ENCODE measurements around the gene PRKD3. TPM values are rescaled to one million over a fixed set of nuclear protein-coding genes. Genes with fewer than 3 reads are reported as not detected.

PRKD3 gene
- total RNA-seq, 2 experiments from 2014 or later = 9.3 to 13.4 TPM

DNA sequence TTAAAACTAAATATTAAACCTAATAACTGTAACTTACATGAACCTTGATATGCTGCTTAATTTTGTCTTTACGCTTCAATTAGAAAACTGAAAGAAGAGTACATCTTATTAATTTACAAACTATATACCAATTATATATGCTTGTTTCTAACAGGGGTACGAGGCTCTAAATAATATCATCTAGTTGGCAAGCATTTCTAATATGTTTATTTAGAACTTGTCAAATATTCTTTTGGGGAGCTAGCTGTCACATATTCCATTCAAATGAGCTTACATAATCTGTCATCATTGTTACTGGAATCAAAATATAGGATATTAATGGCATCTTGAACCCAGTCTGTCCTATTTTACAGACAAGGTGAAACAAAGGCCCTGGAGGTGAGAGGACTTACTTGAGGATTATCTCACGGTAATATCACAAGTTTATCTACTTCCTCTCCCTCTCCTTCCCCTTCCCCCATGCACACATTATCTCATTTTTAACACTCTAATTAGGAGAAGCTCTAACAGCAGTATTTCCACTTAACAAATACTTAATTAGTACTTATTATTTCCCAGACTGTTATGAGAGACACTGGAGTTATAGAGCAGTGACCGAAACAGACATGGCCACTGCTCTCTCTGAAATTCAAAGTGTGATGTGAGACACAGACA, 3.5 kb downstream of the PRKD3 start:
- peaks cover 31% of the 10 kb centered on the region for H3K27me3 Mint-ChIP-seq
- no peaks in the 10 kb centered on the region for H3K9me3 Mint-ChIP-seq
- peaks cover 28% of the 10 kb centered on the region for H3K4me1 Mint-ChIP-seq
- CTCF ChIA-PET = no interaction called here
- peaks cover 8% of the 10 kb centered on the region for H3K36me3 Mint-ChIP-seq (ENCODE audit: low read depth)
- POLR2A ChIA-PET = no interaction called here
- no peak overlapping the region for H3K27ac Mint-ChIP-seq
- H3K4me3 Mint-ChIP-seq = no peak overlapping the region
- DNase-seq = no peak

DNA sequence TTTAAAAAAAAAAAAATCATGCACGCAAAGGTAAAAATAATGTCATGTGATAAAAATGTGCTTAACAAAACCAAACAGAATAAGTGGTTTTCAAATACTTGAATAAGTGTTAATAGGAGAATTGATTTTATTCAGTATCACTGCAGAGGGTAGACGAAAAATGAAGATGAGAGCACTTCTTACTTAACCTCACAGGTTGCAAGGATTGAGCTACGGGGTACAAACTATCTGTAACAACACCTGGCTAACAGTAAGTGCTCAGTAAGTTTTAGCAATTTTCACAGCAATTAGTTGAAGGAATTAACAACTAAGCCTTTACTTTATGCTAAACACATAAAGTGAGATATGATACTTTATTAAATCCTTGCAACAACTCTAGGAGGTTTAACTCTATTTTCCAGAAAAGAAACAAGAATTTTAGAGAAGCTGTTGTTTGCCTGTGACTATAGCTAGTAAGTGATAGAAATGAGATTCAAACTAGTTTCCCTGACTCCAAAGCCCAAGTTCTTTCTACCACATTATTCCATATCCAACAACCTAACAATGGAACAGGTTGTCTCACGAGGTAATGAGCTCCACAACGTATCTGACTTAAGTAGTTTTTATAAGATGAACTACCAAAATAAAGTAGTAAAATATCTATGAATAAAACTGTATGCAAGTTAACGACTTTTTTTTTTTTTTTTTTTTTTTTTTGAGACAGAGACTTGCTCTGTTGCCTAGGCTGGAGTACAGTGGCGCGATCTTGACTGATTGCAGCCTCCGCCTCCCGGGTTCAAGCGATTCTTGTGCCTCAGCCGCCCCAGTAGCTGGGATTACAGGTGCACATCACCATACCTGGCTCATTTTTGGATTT, 4.7 kb downstream of the PRKD3 start:
- peaks cover 8% of the 10 kb centered on the region for H3K36me3 Mint-ChIP-seq (ENCODE audit: low read depth)
- no peak for DNase-seq
- peaks cover 21% of the 10 kb centered on the region for H3K27me3 Mint-ChIP-seq
- H3K4me1 Mint-ChIP-seq = peaks cover 28% of the 10 kb centered on the region
- CTCF ChIA-PET = interaction anchor here (0.6 kb wide), 1 partner anchor 1191 kb away, joined by 3 read pairs; no protein-coding TSS in a partner anchor
- no peaks in the 10 kb centered on the region for H3K9me3 Mint-ChIP-seq
- POLR2A ChIA-PET = no interaction called here
- H3K27ac Mint-ChIP-seq = no peak overlapping the region
- no peak overlapping the region for H3K4me3 Mint-ChIP-seq

DNA sequence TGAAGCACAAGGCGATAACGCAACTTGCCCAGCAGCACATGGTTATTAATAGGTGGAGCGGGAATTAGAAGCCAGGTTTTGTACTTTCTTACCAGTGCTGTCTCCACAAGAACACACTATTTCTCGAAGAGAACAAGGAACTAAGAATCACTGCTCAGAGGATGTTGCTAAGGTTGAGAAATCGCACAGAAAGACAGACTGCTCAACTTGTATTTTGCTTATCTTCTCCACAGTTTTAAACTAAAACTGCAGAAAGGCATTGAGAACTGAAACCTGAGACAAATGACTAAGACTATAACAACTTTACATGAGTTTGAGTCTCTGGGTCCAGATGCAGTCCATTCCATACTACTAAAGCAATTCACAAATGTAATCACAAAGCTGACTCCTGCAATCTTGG, 6.2 kb downstream of the PRKD3 start:
- H3K27ac Mint-ChIP-seq = no peak overlapping the region
- H3K4me3 Mint-ChIP-seq = no peak overlapping the region
- no peaks in the 10 kb centered on the region for H3K9me3 Mint-ChIP-seq
- peaks cover 20% of the 10 kb centered on the region for H3K4me1 Mint-ChIP-seq
- DNase-seq = no peak
- H3K27me3 Mint-ChIP-seq = peaks cover 14% of the 10 kb centered on the region
- ChIA-PET CTCF (interaction anchor here (0.9 kb wide), 1 partner anchor 514 kb away, joined by 3 read pairs; no protein-coding TSS in a partner anchor), POLR2A (no interaction called here)
- peaks cover 6% of the 10 kb centered on the region for H3K36me3 Mint-ChIP-seq (ENCODE audit: low read depth)

DNA sequence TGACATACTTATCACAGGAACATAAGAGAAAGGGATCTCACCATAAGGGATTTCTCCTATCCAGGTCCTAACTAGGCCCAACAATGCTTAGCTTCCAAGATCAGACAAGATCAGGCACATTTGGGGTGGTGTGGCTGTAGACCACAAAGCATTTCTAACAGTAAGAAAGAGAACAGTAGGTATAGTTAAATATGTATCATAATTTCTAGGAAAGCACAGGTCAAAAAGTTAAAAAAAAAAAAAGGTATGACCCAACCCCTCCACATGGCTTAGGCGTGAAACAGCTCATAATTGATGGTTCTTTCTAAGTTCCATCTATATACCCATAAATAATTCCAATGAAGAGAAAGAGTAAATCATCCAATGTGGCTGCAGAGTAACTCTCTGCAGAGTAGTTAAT, 6.9 kb downstream of the PRKD3 start:
- Mint-ChIP-seq H3K4me1 (peaks cover 16% of the 10 kb centered on the region), H3K36me3 (ENCODE audit: low read depth) (peaks cover 5% of the 10 kb centered on the region), H3K27ac (no peak overlapping the region), H3K9me3 (no peaks in the 10 kb centered on the region), H3K4me3 (no peak overlapping the region), H3K27me3 (peaks cover 11% of the 10 kb centered on the region)
- DNase-seq = no peak
- ChIA-PET CTCF (interaction anchor here (0.5 kb wide), 1 partner anchor 69 kb away, joined by 5 read pairs; no protein-coding TSS in a partner anchor), POLR2A (no interaction called here)

DNA sequence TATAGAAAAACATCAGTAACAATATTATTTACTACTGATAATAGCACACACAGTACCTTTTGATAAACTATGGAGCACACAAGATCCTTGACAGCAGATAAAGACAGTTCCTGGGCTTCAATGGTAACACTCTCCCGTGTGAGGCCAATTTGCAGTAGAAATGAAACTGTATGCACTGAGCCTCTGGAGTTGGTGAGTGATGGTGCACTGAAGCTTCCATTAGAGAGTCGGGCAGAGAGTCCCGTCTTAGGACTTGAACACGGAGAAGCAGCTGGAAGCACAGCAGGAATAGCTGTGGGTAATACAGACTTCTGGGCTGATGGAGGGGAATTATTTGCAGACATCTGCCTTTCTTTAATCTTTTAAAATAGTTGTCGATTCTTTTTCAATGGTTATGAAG, 8.5 kb downstream of the PRKD3 start:
- Mint-ChIP-seq H3K4me1 (peaks cover 9% of the 10 kb centered on the region), H3K36me3 (ENCODE audit: low read depth) (peaks cover 5% of the 10 kb centered on the region), H3K4me3 (no peak overlapping the region), H3K27me3 (peaks cover 5% of the 10 kb centered on the region), H3K9me3 (no peaks in the 10 kb centered on the region), H3K27ac (no peak overlapping the region)
- ChIA-PET CTCF (interaction anchor here (1.1 kb wide), 1 partner anchor 8 kb away, joined by 4 read pairs; no protein-coding TSS in a partner anchor), POLR2A (no interaction called here)
- no peak for DNase-seq

DNA sequence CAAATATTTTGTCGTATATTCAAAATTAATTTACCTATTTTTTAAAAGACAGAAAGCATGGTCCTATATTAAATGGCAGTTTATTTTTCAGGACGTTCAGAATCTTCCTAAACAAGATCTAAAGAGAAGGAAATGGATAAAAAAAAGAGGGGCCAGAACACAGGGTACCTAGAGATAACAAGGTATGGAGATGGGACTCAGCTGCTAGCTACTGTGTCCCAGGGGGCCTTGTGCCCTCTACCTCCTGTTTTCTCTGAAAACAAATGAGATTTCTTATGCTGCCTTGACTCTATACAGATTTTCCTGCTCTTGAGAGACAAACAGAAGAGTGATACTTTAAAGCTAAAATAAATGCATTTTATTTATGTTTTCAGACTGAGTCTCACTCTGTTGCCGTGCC, 9.3 kb downstream of the PRKD3 start:
- no peaks in the 10 kb centered on the region for H3K9me3 Mint-ChIP-seq
- POLR2A ChIA-PET = no interaction called here
- H3K27ac Mint-ChIP-seq = no peak overlapping the region
- CTCF ChIA-PET = no interaction called here
- no peak for DNase-seq
- H3K27me3 Mint-ChIP-seq = peaks cover 5% of the 10 kb centered on the region
- H3K36me3 Mint-ChIP-seq (ENCODE audit: low read depth) = peaks cover 5% of the 10 kb centered on the region
- H3K4me1 Mint-ChIP-seq = peaks cover 9% of the 10 kb centered on the region
- H3K4me3 Mint-ChIP-seq = no peak overlapping the region

DNA sequence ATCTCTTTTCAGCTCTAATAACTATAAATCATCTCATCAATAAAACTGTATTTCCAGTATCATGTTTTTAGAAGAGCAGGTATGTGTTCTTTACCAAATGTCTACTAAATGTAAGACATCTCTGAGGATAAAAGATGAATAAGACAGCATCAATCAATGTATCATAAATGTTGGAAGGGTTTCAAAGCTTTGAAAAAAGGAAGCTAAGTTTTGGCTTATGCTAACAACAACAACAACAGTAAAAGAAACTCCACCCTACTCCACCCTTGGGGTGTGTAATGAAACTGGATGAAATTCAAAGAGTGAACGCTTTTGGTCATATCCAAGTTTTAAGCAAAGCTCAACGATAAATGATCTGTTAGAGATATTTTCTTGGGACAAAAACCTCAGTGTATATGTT, 17.1 kb downstream of the PRKD3 start:
- peaks cover 3% of the 10 kb centered on the region for H3K9me3 Mint-ChIP-seq
- H3K36me3 Mint-ChIP-seq (ENCODE audit: low read depth) = no peaks in the 10 kb centered on the region
- DNase-seq = no peak
- no peak overlapping the region for H3K4me3 Mint-ChIP-seq
- H3K27ac Mint-ChIP-seq = no peak overlapping the region
- ChIA-PET POLR2A (no interaction called here), CTCF (interaction anchor here (1.2 kb wide), 1 partner anchor 9 kb away, joined by 4 read pairs; no protein-coding TSS in a partner anchor)
- H3K27me3 Mint-ChIP-seq = no peaks in the 10 kb centered on the region
- H3K4me1 Mint-ChIP-seq = peaks cover 2% of the 10 kb centered on the region

DNA sequence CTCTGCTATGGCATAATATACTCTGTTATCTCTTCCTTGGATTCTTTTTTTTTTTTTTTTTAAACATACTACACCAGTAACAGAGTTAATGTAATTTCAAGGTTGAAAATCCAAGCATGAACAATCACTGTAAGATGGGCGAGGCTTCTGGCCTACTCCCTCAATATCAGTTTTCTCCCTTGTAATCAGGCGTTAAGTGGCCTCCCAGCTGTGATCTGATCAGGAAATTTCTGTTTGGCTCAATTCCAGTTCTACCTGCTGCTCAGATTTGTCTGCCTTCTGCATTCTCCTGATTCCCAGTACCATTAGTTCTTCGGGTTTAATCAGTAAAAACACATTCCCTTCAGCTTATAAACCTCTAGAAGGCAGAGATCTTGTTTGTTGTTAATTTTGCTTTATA, 18.6 kb downstream of the PRKD3 start:
- Mint-ChIP-seq H3K36me3 (ENCODE audit: low read depth) (no peaks in the 10 kb centered on the region), H3K4me1 (no peaks in the 10 kb centered on the region), H3K4me3 (no peak overlapping the region), H3K27me3 (no peaks in the 10 kb centered on the region), H3K9me3 (peaks cover 3% of the 10 kb centered on the region), H3K27ac (no peak overlapping the region)
- DNase-seq = no peak
- ChIA-PET POLR2A (no interaction called here), CTCF (no interaction called here)

DNA sequence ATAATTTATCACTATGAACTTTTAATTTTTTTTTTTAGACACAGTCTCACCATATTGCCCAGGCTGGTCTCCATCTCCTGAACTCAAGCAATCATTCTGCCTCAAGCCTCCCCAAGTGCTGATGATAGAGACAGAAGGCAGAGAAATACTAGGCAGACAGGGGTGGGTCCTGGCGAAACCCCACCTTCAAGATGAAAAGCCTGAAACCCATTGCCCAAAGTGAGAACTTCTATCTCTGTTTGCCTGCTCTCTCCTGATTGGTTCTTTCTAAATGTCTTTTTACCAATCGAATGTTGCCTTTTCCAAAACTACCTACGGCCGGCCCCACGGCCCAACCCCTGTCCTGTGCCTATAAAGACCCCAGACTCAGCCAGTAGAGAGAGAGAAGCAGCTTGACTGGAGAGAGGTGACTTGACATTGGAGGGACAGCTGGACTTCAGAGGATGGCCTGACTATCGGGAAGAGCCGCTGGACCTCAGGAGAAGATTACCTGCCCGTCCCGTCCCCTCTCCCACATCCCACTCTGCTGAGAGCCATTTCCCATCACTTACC, 21.9 kb downstream of the PRKD3 start:
- Mint-ChIP-seq H3K4me1 (no peaks in the 10 kb centered on the region), H3K27ac (no peak overlapping the region), H3K27me3 (no peaks in the 10 kb centered on the region), H3K4me3 (no peak overlapping the region), H3K9me3 (peaks cover 3% of the 10 kb centered on the region), H3K36me3 (ENCODE audit: low read depth) (peaks cover 2% of the 10 kb centered on the region)
- ChIA-PET POLR2A (no interaction called here), CTCF (no interaction called here)
- DNase-seq = no peak

DNA sequence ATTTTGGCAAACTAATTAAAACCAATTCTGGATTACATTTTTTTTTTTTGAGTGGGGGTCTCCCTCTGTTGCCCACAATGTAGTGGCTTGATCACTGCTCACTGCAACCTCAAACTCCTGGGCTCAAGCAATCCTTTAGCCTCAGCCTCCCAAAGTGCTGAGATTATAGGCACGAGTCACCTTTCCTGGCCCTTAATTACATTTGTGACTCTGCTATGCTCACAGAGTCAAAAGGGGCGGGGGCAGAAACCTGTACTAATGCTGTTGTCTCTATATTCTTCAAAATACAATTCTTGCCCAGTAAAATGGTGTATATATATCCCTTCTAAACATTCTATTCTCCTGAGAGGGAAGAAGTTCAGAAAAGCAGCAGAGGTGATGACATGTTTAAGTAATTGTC, 23.2 kb downstream of the PRKD3 start:
- no peak overlapping the region for H3K27ac Mint-ChIP-seq
- CTCF ChIA-PET = interaction anchor here (0.9 kb wide), 1 partner anchor 56 kb away, joined by 4 read pairs; no protein-coding TSS in a partner anchor

DNA sequence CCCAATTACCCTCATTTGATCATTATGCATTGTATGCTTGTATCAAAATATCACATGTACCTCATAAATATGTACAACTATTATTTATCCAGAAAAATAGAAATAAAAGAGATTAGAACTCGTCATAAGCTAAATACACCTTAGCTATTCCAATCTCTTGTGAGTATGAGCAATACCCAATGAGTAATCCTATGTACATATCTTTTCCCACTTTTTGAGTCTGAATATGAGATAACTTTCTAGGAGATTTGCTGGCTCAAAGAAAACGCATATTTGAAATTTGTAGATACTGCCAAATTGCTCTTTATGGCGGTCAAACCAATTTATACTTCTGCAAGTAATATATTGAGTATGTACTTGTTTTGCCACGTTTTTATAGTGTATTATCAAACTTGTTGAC, 24.1 kb downstream of the PRKD3 start:
- DNase-seq = no peak
- POLR2A ChIA-PET = no interaction called here
- CTCF ChIA-PET = interaction anchor here (0.9 kb wide), 1 partner anchor 56 kb away, joined by 4 read pairs; no protein-coding TSS in a partner anchor
- Mint-ChIP-seq H3K9me3 (peaks cover 3% of the 10 kb centered on the region), H3K36me3 (ENCODE audit: low read depth) (peaks cover 2% of the 10 kb centered on the region), H3K4me1 (no peaks in the 10 kb centered on the region), H3K27ac (no peak overlapping the region), H3K27me3 (no peaks in the 10 kb centered on the region), H3K4me3 (no peak overlapping the region)

More for the DNA sequence above, 23.2 kb downstream of the PRKD3 start:
- Mint-ChIP-seq H3K4me3 (no peak overlapping the region), H3K4me1 (no peaks in the 10 kb centered on the region), H3K9me3 (peaks cover 3% of the 10 kb centered on the region), H3K36me3 (ENCODE audit: low read depth) (peaks cover 2% of the 10 kb centered on the region), H3K27me3 (no peaks in the 10 kb centered on the region)
- DNase-seq = no peak
- POLR2A ChIA-PET = no interaction called here

DNA sequence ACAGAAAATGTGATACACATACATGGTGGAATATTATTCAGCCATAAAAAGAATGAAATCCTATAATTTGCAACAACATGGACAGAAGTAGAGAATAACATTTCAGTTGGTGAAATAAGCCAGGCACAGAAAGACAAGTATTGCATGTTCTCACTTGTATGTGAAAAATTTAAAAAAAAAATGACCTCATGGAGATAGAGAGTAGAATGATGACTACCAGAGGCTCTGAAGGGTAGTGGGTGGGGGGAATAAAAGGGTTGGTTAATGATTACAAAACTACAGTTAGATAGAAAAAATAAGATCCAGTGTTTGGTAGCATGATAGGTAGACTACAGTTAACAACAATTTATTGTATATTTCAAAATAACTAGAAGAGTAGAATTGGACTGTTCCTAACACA, 24.5 kb downstream of the PRKD3 start:
- no peaks in the 10 kb centered on the region for H3K27me3 Mint-ChIP-seq
- CTCF ChIA-PET = interaction anchor here (0.8 kb wide), 1 partner anchor 11 kb away, joined by 3 read pairs; no protein-coding TSS in a partner anchor
- POLR2A ChIA-PET = no interaction called here
- peaks cover 3% of the 10 kb centered on the region for H3K9me3 Mint-ChIP-seq
- peaks cover 2% of the 10 kb centered on the region for H3K36me3 Mint-ChIP-seq (ENCODE audit: low read depth)
- no peak overlapping the region for H3K4me3 Mint-ChIP-seq
- DNase-seq = no peak
- H3K27ac Mint-ChIP-seq = no peak overlapping the region
- no peaks in the 10 kb centered on the region for H3K4me1 Mint-ChIP-seq

DNA sequence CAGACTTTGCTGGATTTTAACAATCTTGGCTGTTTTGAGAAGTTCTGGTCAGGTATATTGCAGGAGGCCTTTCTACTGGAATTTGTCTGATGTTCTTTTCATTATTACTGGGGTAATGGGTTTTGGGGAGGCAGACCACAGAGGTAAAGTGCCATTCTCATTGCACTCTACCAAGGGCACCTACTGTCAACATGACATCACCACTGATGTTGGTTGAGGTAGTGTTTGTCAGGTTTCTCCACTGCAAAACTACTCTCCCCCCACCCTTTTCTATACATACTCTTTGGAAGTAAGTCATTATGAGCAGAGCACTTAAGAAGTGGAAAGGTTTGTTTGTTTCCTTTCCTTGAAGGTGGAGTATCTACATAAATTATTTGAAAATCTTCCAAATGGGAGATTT, 27.0 kb downstream of the PRKD3 start:
- H3K27me3 Mint-ChIP-seq = no peaks in the 10 kb centered on the region
- H3K27ac Mint-ChIP-seq = no peak overlapping the region
- DNase-seq = no peak
- H3K4me3 Mint-ChIP-seq = no peak overlapping the region
- H3K4me1 Mint-ChIP-seq = no peaks in the 10 kb centered on the region
- ChIA-PET CTCF (no interaction called here), POLR2A (no interaction called here)
- peaks cover under 1% of the 10 kb centered on the region for H3K9me3 Mint-ChIP-seq
- H3K36me3 Mint-ChIP-seq (ENCODE audit: low read depth) = peaks cover 2% of the 10 kb centered on the region

Measured in activated CD4-positive, alpha-beta T cell treated with anti-CD3 and anti-CD28 coated beads, Interleukin-2, amount 10 ng/mL, durations not matched to agents 7 days and 5 days (primary cell).